Measurements from ENCODE around the gene ADAMTS15. TPM values are rescaled to one million over a fixed set of nuclear protein-coding genes. Genes with fewer than 3 reads are reported as not detected.

ADAMTS15 gene
- total RNA-seq, 4 donors from 2014 or later = 18.4 to 34.1 (median 24.9) TPM

- no peaks in the 10 kb centered on the region for H3K27me3 ChIP-seq
- H3K4me3 ChIP-seq = no peak overlapping the region
- DNase-seq (ENCODE audit: low spot score in 2 of 2) = no peak
- no peaks in the 10 kb centered on the region for H3K9me3 ChIP-seq
- peak overlapping the region in 2 of 4 donors; percentile 30 to 56 for H3K27ac ChIP-seq
- no peaks in the 10 kb centered on the region for H3K36me3 ChIP-seq
- TF ChIP-seq EP300 (IDR thresholded peaks at IDR 0.05) (no peak), CTCF (IDR thresholded peaks at IDR 0.05) (no peak), POLR2A (IDR thresholded peaks at IDR 0.05) (no peak)
- 62 to 68% methylated on average over 5 of the region's 5 CpGs for WGBS, 2 donors
- peaks cover 0 to 45% (median 29%) of the 10 kb centered on the region in 4 donors for H3K4me1 ChIP-seq
Observed at GRCh38 chr11:130480711-130481140, 32.3 kb downstream of the ADAMTS15 start.

GRCh38 chr11:130483124-130483523 is 34.7 kb downstream of the ADAMTS15 start:
- 79% methylated on average over 5 of the region's 5 CpGs for WGBS, 2 donors
- TF ChIP-seq EP300 (IDR thresholded peaks at IDR 0.05) (no peak), CTCF (IDR thresholded peaks at IDR 0.05) (no peak), POLR2A (IDR thresholded peaks at IDR 0.05) (no peak)
- no peak for DNase-seq (ENCODE audit: low spot score in 2 of 2)
- Histone ChIP-seq H3K36me3 (no peaks in the 10 kb centered on the region), H3K27me3 (no peaks in the 10 kb centered on the region), H3K27ac (no peak overlapping the region), H3K9me3 (no peaks in the 10 kb centered on the region), H3K4me3 (no peak overlapping the region), H3K4me1 (peaks cover 0 to 32% (median 14%) of the 10 kb centered on the region in 4 donors)

- WGBS, 2 donors = 95 to 98% methylated on average over 13 to 14 of the region's 14 CpGs
- TF ChIP-seq EP300 (IDR thresholded peaks at IDR 0.05) (no peak), POLR2A (IDR thresholded peaks at IDR 0.05) (no peak), CTCF (IDR thresholded peaks at IDR 0.05) (no peak)
- Histone ChIP-seq H3K36me3 (no peaks in the 10 kb centered on the region), H3K4me1 (peaks cover 0 to 17% (median 7%) of the 10 kb centered on the region in 4 donors), H3K27ac (no peak overlapping the region), H3K9me3 (no peaks in the 10 kb centered on the region), H3K27me3 (no peaks in the 10 kb centered on the region), H3K4me3 (no peak overlapping the region)
- DNase-seq (ENCODE audit: low spot score in 2 of 2) = no peak
Observed at GRCh38 chr11:130485983-130486382, 37.5 kb downstream of the ADAMTS15 start.

- Histone ChIP-seq H3K9me3 (no peaks in the 10 kb centered on the region), H3K27ac (no peak overlapping the region), H3K4me1 (peaks cover 0 to 17% (median 7%) of the 10 kb centered on the region in 4 donors), H3K27me3 (no peaks in the 10 kb centered on the region), H3K4me3 (no peak overlapping the region), H3K36me3 (no peaks in the 10 kb centered on the region)
- TF ChIP-seq POLR2A (IDR thresholded peaks at IDR 0.05) (no peak), CTCF (IDR thresholded peaks at IDR 0.05) (no peak), EP300 (IDR thresholded peaks at IDR 0.05) (no peak)
- 89 to 92% methylated on average over 16 of the region's 16 CpGs for WGBS, 2 donors
- no peak for DNase-seq (ENCODE audit: low spot score in 2 of 2)
Observed at GRCh38 chr11:130486391-130486836, 38.0 kb downstream of the ADAMTS15 start.

GRCh38 chr11:130486987-130487923 is 38.8 kb downstream of the ADAMTS15 start:
- TF ChIP-seq EP300 (IDR thresholded peaks at IDR 0.05) = no peak
- TF ChIP-seq CTCF (IDR thresholded peaks at IDR 0.05) = no peak
- TF ChIP-seq POLR2A (IDR thresholded peaks at IDR 0.05) = no peak
- Histone ChIP-seq H3K27me3 (no peaks in the 10 kb centered on the region), H3K9me3 (no peaks in the 10 kb centered on the region), H3K4me1 (peaks cover 0 to 17% (median 7%) of the 10 kb centered on the region in 4 donors), H3K4me3 (no peak overlapping the region), H3K27ac (peak overlapping the region in 2 of 4 donors; percentile 74 to 75), H3K36me3 (no peaks in the 10 kb centered on the region)
- DNase-seq (ENCODE audit: low spot score in 2 of 2) = no peak
- 85 to 89% methylated on average over 28 of the region's 28 CpGs for WGBS, 2 donors

All from tibial nerve (tissue), 4 donors.